Lower lobe of right lung (tissue), 2 donors: ENCODE data around the gene NELFB. TPM values are rescaled to one million over a fixed set of nuclear protein-coding genes. Genes with fewer than 3 reads are reported as not detected.

Experiments used
- ATAC-seq, 2 donors: fragments of 200-7000 bp; cut with Tn5 transposase; one replicate each; pipeline ENCODE4 v1.9.1; 2020 to 2022; ENCODE audit warnings: mild to moderate bottlenecking in 2 of 2, moderate library complexity in 2 of 2
- DNase-seq: peaks from one replicate; pipeline ENCODE4 v3.0.0-alpha.2; 2020
- H3K27ac ChIP-seq: fragments of 200-600 bp; one replicate; pipeline ENCODE4 v1.8.0; 2022
- H3K27me3 ChIP-seq: fragments of 200-600 bp; one replicate; pipeline ENCODE4 v1.8.0; 2022; ENCODE audit warnings: low read depth
- H3K36me3 ChIP-seq: fragments of 200-600 bp; one replicate; pipeline ENCODE4 v1.8.0; 2022; ENCODE audit warnings: mild to moderate bottlenecking
- H3K4me1 ChIP-seq: fragments of 200-600 bp; one replicate; pipeline ENCODE4 v1.8.0; 2022
- H3K4me3 ChIP-seq: fragments of 200-600 bp; one replicate; pipeline ENCODE4 v1.8.0; 2022; ENCODE audit warnings: mild to moderate bottlenecking
- H3K9me3 ChIP-seq: fragments of 200-600 bp; one replicate; pipeline ENCODE4 v1.8.0; 2022
- intact Hi-C: fragments of 100-400 bp; cut with DNase I; formaldehyde crosslinking; loops from one replicate; pipeline ENCODE4 v1.11.0; 2022
- total RNA-seq: library from RNA; stranded (reverse); fragmentation: NEBNext Ultra II Directional; extraction: Animal tissue kit (Norgen Biotek cat#: 25700); gene quantifications from one replicate; pipeline ENCODE4 v1.2.1, GENCODE V29; 2021
- TF ChIP-seq, protein P1 (sequence below): fragments of 200-600 bp; IDR thresholded peaks from one replicate; pipeline ENCODE4 v1.8.0; 2022; ENCODE audit warnings: antibody characterized with exemption, mild to moderate bottlenecking
- donor health status: DM: no; HTN: yes; CAD: no; lungs with severe emphysema.

NELFB gene
- total RNA-seq, 1 donor from 2014 or later = 44.7 TPM

GRCh38 chr9:137250329-137251193 lies 4.6 kb upstream of the NELFB start:
- no peak for DNase-seq
- H3K36me3 ChIP-seq = no peaks in the 10 kb centered on the region
- peaks cover 14% of the 10 kb centered on the region for H3K4me1 ChIP-seq
- H3K27ac ChIP-seq = no peak overlapping the region
- H3K9me3 ChIP-seq = no peaks in the 10 kb centered on the region
- intact Hi-C loops = no loop called here
- no peak overlapping the region for H3K4me3 ChIP-seq
- no peaks in the 10 kb centered on the region for H3K27me3 ChIP-seq
- TF ChIP-seq, protein P1, sequence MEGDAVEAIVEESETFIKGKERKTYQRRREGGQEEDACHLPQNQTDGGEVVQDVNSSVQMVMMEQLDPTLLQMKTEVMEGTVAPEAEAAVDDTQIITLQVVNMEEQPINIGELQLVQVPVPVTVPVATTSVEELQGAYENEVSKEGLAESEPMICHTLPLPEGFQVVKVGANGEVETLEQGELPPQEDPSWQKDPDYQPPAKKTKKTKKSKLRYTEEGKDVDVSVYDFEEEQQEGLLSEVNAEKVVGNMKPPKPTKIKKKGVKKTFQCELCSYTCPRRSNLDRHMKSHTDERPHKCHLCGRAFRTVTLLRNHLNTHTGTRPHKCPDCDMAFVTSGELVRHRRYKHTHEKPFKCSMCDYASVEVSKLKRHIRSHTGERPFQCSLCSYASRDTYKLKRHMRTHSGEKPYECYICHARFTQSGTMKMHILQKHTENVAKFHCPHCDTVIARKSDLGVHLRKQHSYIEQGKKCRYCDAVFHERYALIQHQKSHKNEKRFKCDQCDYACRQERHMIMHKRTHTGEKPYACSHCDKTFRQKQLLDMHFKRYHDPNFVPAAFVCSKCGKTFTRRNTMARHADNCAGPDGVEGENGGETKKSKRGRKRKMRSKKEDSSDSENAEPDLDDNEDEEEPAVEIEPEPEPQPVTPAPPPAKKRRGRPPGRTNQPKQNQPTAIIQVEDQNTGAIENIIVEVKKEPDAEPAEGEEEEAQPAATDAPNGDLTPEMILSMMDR = no peak
- no peak for ATAC-seq

DNA sequence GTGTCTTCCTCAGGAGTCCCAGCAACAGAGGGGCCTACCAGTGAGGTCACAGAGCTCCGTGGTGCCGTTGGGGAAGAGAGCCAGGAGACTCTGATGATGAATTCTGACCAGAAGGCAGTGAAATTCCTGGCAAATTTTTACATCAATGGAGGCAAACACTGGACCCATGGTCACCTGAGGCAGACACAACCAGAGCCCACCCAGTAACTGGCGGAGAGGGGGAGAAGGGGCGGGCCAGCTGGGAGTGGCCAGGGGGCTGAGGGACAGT lies 4.0 kb upstream of the NELFB start, which contains the start of gene STPG3:
Gene STPG3 (plus strand): TSS at position 93 of the 268 bp plus-strand sequence. CDS start 1 bp downstream, at position 94.
- H3K36me3 ChIP-seq = no peaks in the 10 kb centered on the region
- TF ChIP-seq, protein P1 = no peak
- intact Hi-C loops = no loop called here
- no peaks in the 10 kb centered on the region for H3K9me3 ChIP-seq
- peaks cover 18% of the 10 kb centered on the region for H3K4me1 ChIP-seq
- DNase-seq = no peak
- H3K4me3 ChIP-seq = no peak within 1 kb of the TSS
- no peak for ATAC-seq
- no peaks in the 10 kb centered on the region for H3K27me3 ChIP-seq
- no peak within 1 kb of the TSS for H3K27ac ChIP-seq

DNA sequence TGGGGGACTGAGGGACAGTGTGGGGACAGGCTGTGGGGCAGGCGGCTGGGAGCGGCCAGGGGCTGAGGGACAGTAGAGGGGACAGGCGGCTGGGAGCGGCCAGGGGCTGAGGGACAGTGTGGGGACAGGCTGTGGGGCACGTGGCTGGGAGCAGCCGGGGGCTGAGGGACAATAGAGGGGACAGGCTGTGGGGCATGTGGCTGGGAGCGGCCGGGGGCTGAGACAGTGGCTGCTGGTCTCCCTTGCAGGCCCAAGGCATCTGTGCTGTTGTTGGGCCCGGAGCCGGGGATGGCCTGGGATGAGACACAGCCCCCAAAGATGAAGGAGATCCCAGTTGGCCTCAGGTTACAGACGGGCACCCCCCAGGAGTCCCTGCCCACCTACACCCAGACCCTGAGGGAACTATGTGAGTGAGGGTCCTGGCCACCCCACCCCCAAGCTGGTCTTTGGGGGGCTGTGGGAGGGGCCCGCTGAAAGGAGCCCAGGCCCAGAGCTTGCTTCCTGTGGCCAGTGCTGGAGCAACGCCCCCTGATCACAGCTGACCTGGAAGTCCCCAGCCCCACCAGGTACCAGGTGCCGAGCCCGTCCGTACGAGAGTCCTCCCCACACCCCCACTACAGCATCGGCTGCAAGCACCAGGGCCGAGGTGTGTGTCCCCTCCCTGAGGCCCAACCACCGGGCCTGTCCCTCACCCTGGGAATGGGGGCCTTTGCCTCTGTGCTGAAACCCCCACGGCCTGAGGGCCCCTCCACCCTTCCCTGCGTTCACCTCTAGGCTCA lies 3.4 kb upstream of the NELFB start:
- no peaks in the 10 kb centered on the region for H3K27me3 ChIP-seq
- intact Hi-C loops = no loop called here
- TF ChIP-seq, protein P1 = no peak
- peaks cover 24% of the 10 kb centered on the region for H3K4me1 ChIP-seq
- no peak for DNase-seq
- H3K36me3 ChIP-seq = peaks cover 5% of the 10 kb centered on the region
- H3K27ac ChIP-seq = no peak overlapping the region
- H3K9me3 ChIP-seq = no peaks in the 10 kb centered on the region
- ATAC-seq = no peak
- no peak overlapping the region for H3K4me3 ChIP-seq

DNA sequence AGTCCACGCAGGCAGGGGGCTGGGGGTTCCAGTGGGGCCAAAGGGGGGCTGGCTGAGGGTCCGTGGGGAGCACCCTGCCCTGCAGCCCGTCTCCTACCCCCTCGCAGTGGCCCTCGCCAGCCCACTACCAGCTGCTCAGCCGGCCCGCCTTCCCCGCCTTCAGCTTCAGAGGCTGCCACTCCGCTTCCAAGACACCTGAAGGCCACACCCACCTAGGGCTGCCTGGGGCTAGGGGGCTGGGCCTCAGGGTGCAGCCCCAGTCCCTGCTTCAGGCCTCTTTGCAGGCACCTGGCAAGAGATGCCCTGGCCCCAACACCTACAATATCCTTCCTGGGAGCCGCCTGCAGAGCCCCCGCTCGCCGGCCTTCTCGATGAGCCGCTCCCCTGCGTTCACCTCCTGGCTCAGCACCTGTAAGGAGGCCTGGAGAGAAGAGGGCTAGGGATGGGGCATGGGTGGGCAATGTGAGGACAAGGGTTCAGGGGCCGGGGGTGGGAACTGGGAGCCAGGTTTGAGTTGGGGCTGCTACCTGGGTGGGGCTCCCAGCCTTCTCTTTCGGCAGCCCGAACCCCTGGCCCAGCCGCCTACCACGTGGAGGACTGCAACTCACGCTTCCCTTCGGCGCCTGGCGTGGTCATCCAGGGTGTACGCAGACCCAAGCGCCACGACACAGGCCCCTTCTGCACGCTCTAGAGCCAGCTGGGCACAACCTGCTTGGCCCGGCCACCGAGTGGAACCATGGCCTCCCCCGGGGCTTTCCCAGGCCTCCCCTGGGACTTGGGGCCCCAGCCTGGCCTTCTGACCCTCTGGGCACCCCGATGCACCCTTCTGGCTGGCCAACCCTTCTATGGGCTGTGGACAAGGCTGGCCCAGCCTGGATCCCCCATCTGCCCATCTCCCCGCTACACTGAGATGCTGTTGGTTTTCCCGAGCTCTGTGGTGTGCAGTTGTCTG lies 2.3 kb upstream of the NELFB start:
- Histone ChIP-seq H3K4me3 (no peak overlapping the region), H3K27ac (no peak overlapping the region), H3K9me3 (no peaks in the 10 kb centered on the region), H3K4me1 (peaks cover 23% of the 10 kb centered on the region), H3K36me3 (peaks cover 10% of the 10 kb centered on the region), H3K27me3 (no peaks in the 10 kb centered on the region)
- TF ChIP-seq, protein P1 = no peak
- intact Hi-C loops = no loop called here
- no peak for ATAC-seq
- DNase-seq = no peak
